Measurements from ENCODE around the gene ATG9B. TPM values are rescaled to one million over a fixed set of nuclear protein-coding genes. Genes with fewer than 3 reads are reported as not detected.
A peak's percentile ranks its signal among the peaks of the same experiment; 100 is the strongest.

Gene ATG9B
- total and polyA plus RNA-seq, 9 of the 15 experiments (the other 6 are each of a cell fraction or from before 2014, with no cell fraction given) = 0.29 to 8.0 (median 2.1) TPM

GRCh38 chr7:150972023-150972468 lies 52.2 kb downstream of the ATG9B start:
- intact Hi-C loops (cut with micrococcal nuclease) = no loop called here
- H3K79me2 ChIP-seq (ENCODE audit: control insufficient read depth, insufficient read depth, low read length) = peaks cover 23% of the 10 kb centered on the region
- H3K27ac ChIP-seq (ENCODE audit: extremely low read depth, low read depth, low read length) = no peak overlapping the region
- in situ Hi-C loops (cut with MboI) = no loop called here
- H3K4me1 ChIP-seq (replicated peaks in 1 of 2; ENCODE audit: control insufficient read depth in 2 of 2, insufficient read depth in 2 of 2, low read length in 2 of 2) = peaks cover 53 to 77% of the 10 kb centered on the region in 2 experiments
- no peaks in the 10 kb centered on the region for H3K27me3 ChIP-seq (ENCODE audit: control insufficient read depth in 2 of 2, insufficient read depth in 2 of 2, low read length in 2 of 2)
- TF ChIP-seq POLR3A (IDR thresholded peaks at IDR 0.05; ENCODE audit: borderline replicate concordance, extremely low read depth, insufficient read depth, insufficient read length) = no peak
- no peak for TF ChIP-seq ARID3B (CRISPR knock-in tag; IDR thresholded peaks at IDR 0.05; ENCODE audit: borderline replicate concordance)
- 0 out of 2 replicates have a peak, but pooled peaks have one; percentile 38 for TF ChIP-seq RBFOX2 (IDR thresholded peaks at IDR 0.05; ENCODE audit: low read depth, low read length)
- TF ChIP-seq BCLAF1 (IDR thresholded peaks at IDR 0.05; ENCODE audit: borderline replicate concordance in 1 of 2, control insufficient read depth in 1 of 2, low read depth in 2 of 2, low read length in 1 of 2) = no peak
- no peak for TF ChIP-seq PPARD (CRISPR knock-in tag; IDR thresholded peaks at IDR 0.05)
- TF ChIP-seq NELFE (IDR thresholded peaks at IDR 0.05; ENCODE audit: insufficient read depth, insufficient read length) = no peak
- no peak for TF ChIP-seq WHSC1 (IDR thresholded peaks at IDR 0.05; ENCODE audit: low read length)
- H3K36me3 ChIP-seq (ENCODE audit: control insufficient read depth, insufficient read depth, low read length) = peaks cover 25% of the 10 kb centered on the region; the same call in 2 of the 3 replicates
- WGBS (ENCODE audit: insufficient coverage, low coverage, missing lambda C conversion rate) = 85% methylated on average over 12 of the region's 12 CpGs
- H3K9me1 ChIP-seq (ENCODE audit: control insufficient read depth, insufficient read depth, low read length) = peaks cover 5% of the 10 kb centered on the region
- H3K4me3 ChIP-seq = no peak overlapping the region
- no peak overlapping the region for H2AFZ ChIP-seq (ENCODE audit: low read depth, low read length)
- peak overlapping the region in 1 of 2 experiments; percentile 15; a peak in 2 of 4 replicates for H3K9ac ChIP-seq (ENCODE audit: insufficient read depth in 1 of 2, low read depth in 2 of 2, low read length in 2 of 2)
- ATAC-seq (no peak), DNase-seq (ENCODE audit: extremely low read depth in 1 of 4, low spot score in 3 of 4) (no peak), FAIRE-seq (no peak)
- no TSS peak for BruUV-seq (replicated peaks)
- no peaks in the 10 kb centered on the region for H4K20me1 ChIP-seq (replicated peaks; ENCODE audit: control insufficient read depth, insufficient read depth, low read length)
- no peak overlapping the region for H3K4me2 ChIP-seq (ENCODE audit: insufficient read depth, low read length)
- ChIA-PET POLR2A (no interaction called here), CTCF (ENCODE audit: low intra/inter-chr PET ratio) (no interaction called here)
- H3K9me3 ChIP-seq (replicated peaks; ENCODE audit: control insufficient read depth, insufficient read depth, low read depth, low read length) = no peaks in the 10 kb centered on the region
